Activated CD4-positive, alpha-beta T cell treated with anti-CD3 and anti-CD28 coated beads, Interleukin-2, amount 50 U/mL, for 4 hours (primary cell): ENCODE data around the gene SLC4A9.
"Not testable (repeated sequence)": the region's sequence is repeated elsewhere in the genome, so short reads cannot be mapped to it uniquely, and the experiment has no call there.

Experiments used
- DNase-seq, 2 experiments: peaks; one replicate each; pipeline ENCODE4 v3.0.0-alpha.2; 2020

Gene SLC4A9

GRCh38 chr5:140401362-140402257 is 41.6 kb downstream of the SLC4A9 start, which contains the start of gene ANKHD1:
Gene ANKHD1 (plus strand): TSS chr5:140401833. CDS start chr5:140401968, 135 bp downstream.
- DNase-seq = peak; percentile 92 to 95

GRCh38 chr5:140402258-140403074 is 42.5 kb downstream of the SLC4A9 start:
- peak; percentile 40 to 42 for DNase-seq

- no peak for DNase-seq
Measured at GRCh38 chr5:140403613-140404012, 43.6 kb downstream of the SLC4A9 start.

GRCh38 chr5:140408750-140409241 is 48.8 kb downstream of the SLC4A9 start:
- DNase-seq = no peak

DNA sequence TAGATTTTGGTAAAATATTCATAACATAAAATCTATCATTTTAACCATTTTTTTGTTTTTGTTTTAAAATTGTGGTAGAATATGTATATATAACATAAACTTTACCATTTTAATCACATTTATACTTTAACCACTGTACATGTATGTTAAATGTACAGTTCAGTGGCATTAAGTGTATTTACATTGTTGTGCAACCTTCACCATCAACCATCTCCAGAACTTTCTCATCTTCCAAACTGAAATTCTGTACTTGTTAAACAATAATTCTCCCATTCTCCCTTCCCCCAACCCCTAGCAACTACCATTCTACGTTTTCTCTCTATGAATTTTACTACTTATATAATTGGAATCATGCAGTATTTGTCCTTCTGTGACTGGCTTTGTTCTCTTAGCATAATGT is 53.2 kb downstream of the SLC4A9 start:
- no peak for DNase-seq

GRCh38 chr5:140417235-140417634 is 57.2 kb downstream of the SLC4A9 start:
- no peak for DNase-seq

DNA sequence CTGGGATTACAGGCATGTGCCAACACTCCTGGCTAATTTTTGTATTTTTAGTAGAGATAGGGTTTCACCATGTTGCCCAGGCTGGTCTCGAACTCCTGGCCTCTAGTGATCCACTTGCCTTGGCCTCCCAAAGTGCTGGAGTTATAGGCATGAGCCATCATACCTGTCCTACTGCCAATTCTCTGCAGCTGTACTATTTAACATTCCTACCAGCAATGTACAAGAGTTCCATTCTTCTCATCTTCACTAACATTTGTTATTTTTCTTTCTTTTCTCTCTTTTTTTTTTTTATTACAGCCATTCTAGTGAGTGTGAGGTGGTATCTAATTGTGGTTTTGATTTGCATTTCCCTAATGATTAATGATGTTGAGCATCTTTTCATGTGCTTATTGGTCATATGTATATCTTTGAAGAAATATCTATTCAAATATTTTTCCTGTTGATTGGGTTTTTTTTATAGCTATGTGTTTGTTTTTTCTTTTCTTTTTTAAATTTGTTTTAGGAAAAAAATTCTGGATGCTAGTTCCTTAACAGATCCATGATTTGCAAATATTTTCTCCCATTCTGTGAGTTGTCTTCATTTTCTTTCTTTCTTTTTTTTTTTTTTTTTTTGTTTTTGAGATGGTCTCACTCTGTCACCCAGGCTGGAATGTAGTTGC is 59.0 kb downstream of the SLC4A9 start:
- DNase-seq = no peak

DNA sequence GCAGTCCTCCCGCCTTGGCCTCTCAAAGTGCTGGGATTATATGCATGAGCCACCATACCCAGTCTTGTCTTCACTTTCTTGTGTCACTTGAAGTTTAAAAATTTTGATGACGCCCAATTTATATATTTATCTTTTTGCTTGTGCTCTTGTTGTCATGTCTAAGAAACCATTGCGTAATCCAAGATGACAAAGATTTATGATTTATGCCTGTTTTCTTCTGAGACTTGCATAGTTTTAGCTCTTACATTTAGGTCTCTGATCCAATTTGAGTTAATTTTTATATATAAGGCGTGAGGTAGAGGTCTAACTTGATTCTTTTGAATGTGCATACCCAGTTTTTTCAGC is 60.2 kb downstream of the SLC4A9 start:
- no peak for DNase-seq

- no peak for DNase-seq
Measured at GRCh38 chr5:140420665-140421361, 60.8 kb downstream of the SLC4A9 start.

DNA sequence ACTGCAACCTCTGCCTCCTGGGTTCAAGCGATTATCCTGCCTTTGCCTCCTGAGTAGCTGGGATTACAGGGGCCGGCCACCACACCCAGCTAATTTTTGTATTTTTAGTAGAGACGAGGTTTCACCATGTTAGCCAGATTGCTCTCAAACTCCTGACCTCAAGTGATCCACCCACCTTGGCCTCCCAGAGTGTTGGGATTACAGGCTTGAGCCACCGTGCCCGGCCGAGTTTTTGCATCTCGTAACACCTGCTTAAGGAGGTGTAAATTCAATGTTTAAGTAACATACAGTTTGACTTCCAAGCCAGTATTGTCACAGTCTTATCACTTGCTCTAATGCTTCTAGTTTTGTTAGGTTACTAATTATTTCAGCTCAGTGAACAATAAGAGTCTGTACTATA is 61.4 kb downstream of the SLC4A9 start:
- not testable (repeated sequence) for DNase-seq

- DNase-seq = no peak
Measured at GRCh38 chr5:140423609-140424008, 63.6 kb downstream of the SLC4A9 start.

DNA sequence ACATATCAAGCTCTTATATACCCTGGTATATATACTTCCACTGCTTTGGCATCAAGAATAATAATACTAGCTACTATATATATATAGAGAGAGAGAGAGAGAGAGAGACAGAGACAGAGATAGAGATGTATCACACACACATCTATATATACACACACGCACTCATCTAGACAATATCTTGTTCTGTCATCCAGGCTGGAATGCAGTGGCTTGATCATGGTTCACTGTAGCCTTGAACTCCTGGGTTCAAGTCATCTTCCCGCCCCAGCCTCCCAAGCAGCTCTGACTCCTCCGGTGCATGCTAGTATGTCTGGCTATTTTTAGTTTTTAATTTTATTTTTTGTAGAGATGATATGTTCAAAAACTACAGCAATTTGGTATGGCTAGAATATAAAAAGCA is 64.1 kb downstream of the SLC4A9 start:
- DNase-seq = no peak
